ENCODE results near the gene TUBGCP2.
"Not testable (repeated sequence)": the region's sequence is repeated elsewhere in the genome, so short reads cannot be mapped to it uniquely, and the experiment has no call there.

TUBGCP2 gene

DNA sequence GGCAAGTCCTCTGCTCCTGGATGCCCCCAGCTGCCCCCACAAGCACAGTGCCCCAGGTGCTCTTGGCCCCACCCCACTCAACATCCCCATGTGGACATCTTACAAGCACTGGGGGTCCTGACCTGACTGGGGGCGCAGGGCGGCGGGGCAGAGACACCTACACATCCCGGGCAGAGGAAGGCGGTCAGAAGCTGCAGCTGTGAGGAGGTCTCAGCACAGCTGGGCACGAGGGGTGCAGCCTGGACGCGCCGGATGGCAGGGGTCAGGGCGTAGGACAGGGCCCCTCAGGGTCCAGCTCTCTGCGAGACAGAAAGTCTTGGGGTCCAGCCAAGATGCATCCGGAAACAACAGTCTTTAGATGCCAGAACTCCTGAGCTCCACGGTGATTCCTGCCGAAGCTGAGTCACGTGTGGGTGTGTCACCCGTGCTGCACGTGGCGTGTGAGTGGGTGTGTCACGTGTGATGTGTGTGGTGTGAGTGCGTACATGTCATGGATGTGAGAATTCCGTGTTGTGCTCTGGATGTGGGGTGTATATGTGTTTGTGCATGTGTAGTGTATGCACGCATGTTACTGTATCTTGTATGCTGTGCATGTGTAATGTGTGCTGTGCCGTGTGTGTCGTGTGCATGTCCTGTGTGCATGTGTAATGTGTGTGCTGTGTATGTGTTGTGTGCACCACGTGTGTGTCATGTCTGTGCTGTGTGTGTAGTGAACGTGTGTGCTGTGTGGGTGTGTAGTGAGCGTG lies 65.9 kb downstream of the TUBGCP2 start:
- no peak for DNase-seq

DNA sequence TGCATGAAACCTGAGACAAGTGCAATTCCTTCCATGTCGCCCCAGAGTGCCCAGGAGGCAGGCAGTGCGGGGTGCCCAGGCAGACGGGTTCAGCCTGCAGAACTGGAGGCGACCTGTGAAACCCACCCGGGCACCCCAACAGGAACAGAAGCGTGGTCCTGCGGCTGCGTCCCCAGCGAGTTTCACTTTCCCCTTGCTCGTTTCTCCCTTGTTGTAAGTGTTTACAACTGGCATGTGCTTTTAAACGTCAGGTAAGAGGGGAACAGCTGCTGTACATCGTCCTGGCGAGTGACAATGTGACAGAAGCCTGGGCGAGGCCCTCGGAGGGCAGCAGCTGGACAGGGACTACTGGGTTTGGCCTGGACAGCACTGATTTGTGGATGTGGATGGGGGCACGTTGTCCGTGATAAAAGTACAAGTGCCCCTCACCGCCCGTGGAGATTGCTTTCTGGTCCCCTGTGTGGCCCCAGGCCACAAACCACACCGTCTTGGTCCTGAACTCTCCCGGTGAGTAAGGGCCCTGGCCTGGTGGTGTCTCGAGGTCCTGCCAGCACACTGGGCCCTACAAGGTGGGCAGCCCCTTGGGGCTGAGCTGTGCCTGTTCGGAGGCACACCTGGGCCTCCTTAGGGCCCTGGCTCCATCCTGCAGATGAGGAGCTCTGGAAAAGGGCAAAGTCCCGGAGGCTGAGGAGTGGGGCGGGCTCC lies 67.0 kb downstream of the TUBGCP2 start:
- DNase-seq, result no peak

DNA sequence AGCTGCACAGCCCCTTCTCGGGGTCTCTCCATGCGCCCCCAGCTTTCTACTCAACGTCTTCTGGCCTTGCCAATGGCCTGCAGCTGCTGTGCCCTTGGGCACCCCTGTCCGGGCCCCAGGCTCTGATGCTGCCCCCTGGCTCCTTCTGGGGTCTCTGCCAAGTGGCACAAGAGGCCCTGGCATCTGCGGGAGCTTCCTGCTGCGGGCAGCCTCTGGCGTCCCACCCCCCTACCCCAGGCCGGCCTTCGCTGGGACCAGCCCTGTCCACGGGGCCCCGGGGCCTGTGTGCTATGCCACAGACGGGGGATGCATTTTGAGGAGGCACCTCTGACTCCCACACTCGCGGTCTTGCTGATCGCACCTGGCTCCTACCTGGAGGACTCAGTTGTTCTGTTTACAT lies 68.7 kb downstream of the TUBGCP2 start:
- no peak for DNase-seq

DNA sequence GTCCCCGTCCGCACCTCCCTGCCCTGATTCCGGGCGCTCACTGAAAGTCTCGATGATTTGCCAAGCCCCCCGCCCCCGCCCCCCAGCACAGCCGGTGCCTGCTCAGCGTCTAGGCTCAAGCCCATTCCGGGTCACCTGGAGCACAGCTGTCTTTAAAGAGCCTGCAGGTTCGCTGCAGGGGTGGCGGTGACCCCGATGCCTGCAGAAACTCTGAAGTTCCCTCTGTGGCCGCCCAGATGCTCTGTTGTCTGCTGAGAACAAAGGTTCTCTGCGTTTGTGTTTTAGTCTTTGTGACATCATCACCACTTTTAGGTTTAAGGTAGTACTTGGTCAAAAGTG lies 70.2 kb downstream of the TUBGCP2 start:
- DNase-seq, result no peak

DNA sequence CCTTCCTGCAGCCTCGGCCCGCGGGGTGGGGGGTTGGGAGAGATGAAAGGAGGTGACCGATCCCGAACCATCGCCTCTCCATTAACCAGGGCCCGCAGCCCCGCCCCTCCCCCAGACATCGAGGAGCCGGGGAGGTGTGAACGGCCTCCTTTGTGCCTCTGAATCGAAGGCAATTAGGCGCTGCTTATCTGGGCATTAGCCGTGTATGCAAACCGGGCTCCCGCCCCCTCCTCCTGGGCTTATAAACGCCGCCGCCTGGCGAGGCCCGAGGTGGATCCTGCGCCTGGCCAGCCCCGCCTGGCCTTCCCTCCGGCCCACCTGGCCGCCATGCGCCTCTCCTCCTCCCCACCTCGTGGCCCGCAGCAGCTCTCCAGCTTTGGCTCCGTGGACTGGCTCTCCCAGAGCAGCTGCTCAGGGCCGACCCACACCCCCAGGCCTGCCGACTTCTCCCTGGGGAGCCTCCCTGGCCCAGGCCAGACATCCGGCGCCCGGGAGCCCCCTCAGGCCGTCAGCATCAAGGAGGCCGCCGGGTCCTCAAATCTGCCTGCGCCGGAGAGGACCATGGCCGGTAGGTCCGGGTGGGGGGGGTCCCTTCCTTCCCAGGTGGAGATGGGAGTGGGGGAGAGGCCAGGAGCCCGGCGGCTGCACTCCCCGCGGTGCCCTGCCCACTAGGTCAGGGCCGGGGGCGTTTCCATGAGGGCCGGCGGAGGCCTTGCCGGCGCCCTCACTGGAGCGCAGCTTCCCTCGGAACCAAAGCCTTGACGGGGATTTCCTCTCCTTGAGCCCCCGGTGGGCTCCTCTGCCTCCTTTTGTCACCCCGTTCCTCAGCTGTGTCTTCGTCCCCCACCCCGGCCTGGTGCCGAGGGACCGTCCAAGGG lies 70.8 kb downstream of the TUBGCP2 start, which contains the start of gene VENTX:
VENTX (plus strand) TSS at position 268 of the 878 bp plus-strand sequence; CDS start at position 328, 60 bp downstream.
- no peak for DNase-seq

DNA sequence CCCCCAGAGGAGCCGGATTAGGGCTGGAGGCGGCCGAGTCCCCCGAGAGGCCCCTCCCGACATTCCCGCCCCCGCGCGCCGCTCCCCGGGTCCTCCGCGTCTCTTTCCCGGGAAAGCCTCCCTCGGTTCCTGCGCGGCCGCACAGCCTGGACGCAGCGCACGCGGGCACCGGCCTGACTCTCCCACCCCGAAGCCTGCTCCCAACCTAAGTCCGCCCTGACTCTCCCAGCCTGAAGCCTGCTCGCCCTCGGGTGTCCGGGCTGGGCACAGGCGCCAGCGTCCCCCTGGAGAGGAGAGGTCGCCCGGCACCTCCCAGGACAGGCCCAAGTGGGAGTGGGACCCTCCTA lies 71.5 kb downstream of the TUBGCP2 start:
- DNase-seq, result no peak

DNA sequence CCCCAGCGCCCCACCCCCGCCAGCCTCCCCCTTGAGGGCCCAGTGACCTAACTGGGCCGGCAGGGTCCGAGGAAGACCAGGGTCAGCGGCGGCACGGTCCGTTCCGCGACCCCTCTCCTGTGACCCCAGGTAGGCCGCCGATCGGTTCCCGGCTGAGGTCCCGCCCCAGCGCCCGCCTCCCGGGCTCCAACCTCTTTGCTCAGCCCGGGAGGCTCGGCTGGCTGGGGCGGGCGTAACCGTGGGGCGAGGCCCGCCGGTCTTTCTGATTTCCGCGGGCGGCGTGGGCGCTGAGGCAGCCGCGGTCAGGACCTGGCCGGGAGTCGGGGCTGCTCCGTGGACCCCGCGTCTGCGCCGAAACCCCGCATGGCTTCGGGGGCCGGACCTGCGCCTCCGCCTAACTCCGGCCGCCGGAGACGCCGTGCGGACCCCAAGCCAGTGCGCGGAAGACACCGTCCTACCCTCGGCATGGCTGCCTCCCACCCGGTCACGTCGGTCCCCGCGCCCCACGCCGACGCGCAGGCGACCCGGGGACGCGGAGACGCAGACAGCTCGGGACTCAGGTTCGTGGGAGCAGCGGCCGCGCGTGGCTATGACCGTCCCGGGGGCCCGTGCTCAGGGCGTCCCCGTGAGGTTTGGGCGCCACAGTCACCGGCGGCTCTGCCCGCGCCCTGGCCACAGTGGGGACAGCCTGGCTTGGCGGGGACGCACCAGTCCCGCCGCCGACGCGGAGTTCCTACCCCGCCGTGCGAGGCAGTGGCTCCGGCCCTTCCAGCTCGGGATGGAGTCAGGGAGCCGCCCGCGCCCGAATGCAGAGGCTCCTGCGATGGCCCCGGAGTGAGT lies 72.1 kb downstream of the TUBGCP2 start:
- DNase-seq, result no peak

DNA sequence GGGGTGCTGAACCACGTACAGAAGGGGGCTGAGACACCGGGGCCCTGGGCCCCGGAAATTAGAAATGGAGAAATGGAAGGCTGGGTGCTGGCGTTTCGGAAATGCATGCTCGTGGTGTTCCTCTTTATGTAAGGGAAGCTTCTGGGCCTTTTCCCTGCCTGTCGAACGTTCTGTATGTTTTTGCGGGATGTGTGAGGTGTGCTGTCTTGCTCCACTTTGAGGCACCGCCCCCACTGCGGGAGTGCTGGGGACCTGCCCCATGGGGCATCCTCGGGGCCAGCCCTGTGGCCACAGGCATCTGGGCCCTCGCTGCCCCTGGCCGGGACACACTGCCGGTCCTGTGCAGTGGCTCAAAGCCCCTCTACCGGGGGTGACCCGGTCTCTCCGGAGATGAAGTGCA lies 72.7 kb downstream of the TUBGCP2 start:
- DNase-seq, result no peak

DNA sequence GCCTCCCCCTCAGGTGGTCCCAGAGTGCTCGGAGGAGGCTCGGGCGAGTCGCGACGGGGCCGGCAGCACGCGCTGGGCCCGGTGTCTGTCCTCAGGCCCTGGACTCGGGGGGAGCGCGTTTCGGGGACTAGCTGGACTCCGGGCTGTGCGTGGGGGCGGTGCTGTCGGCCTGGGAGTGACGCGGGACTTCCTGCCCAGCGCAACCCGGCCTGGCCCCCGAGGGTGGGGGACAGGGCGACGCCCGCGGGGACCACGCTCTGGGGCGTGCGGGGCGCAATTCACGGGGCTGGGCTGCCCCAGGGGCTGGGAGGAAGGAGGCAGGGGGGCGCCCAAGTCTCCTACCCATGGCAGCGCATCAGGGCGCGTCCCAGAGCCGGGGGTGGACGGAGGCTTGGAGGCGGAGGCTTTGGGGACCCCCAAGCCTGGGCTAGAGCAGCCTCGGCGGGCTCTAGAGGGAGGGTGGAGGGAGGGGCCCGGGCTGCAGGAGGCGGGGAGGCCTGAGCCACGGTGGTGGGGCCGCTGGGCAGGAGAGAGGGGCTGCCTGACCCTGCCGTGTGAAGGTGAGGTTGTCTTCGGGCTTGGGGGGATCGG lies 73.3 kb downstream of the TUBGCP2 start:
- no peak for DNase-seq

DNA sequence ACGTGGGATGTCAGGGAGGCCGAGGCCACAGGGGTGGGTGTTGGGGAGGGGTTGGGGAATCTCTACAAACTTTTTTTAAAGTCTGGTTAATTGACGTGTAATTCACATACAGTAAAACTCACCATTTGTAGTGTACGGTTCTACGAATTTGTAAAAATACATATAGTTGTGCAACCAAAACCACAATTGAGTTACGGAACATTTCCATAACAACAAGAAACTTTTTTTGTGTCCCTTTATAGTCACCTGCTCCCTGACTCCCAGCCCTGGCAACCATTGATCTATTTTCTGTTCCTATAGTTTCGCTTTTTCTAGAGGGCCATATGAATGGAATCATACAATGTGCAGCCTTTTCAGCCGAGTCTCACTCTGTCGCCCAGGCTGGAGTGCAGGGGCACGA lies 73.9 kb downstream of the TUBGCP2 start:
- not testable (repeated sequence) for DNase-seq

DNA sequence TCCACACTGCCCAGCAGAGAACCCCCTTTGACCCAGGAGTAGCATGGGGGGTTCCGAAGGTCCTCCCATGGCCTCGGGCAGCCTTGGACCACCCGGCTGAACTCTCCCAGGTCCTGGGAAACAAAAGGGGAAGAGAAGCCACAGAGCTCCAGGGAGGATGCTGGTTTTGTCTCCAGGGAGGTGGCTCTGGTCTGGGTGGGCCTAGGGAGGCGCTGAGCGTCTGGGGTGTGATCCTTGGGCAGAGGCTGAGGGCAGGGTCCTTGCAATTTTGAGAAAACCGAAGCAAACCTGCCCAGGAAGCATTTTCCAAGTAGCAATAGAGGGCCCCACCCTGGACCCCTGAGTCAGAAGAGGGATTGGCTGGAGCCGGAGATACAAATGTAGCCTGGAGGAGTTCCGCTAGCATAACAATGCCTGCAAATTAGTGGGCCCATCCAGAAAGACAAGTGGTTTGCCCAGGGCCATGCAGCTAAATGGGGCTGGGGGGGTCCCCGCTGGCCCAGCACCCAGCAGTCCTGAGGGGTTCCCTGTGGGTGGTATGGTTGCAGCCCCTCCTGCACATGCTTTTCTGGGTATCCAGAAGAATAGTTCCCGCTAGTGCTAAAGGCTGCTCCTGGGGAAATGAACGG lies 76.6 kb downstream of the TUBGCP2 start:
- no peak for DNase-seq

DNA sequence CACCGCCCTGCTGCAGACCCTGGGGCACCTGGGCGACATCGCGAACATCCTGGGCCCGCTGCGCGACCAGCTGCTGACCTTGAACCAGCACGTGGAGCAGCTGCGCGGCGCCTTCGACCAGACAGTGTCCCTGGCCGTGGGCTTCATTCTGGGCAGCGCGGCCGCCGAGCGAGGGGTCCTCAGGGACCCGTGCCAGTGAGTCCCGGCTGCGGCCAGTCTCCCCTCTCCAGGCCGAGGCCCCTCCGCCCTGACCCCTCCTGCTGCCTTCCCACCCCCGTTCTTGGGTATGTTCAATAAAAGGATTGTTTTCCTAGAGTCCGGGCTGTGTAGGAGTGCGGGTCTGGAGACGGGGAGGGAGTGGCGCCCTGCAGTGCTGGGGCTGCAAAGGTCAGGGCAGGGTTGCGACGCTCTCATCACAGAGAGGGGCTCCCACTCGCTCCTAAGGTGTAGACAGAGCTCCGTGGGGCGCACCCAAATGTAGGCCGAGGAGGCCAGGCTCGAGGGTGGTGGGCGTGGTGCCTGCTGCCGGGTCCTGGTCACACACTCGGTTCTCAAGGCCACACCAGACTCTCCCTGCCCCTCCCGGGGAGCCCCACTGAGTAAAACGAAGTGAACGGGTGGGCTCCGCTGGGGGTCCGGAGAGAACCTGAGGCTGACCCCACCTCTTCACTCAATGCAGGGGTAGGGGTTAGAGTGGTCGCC lies 77.3 kb downstream of the TUBGCP2 start:
- no peak for DNase-seq

DNA sequence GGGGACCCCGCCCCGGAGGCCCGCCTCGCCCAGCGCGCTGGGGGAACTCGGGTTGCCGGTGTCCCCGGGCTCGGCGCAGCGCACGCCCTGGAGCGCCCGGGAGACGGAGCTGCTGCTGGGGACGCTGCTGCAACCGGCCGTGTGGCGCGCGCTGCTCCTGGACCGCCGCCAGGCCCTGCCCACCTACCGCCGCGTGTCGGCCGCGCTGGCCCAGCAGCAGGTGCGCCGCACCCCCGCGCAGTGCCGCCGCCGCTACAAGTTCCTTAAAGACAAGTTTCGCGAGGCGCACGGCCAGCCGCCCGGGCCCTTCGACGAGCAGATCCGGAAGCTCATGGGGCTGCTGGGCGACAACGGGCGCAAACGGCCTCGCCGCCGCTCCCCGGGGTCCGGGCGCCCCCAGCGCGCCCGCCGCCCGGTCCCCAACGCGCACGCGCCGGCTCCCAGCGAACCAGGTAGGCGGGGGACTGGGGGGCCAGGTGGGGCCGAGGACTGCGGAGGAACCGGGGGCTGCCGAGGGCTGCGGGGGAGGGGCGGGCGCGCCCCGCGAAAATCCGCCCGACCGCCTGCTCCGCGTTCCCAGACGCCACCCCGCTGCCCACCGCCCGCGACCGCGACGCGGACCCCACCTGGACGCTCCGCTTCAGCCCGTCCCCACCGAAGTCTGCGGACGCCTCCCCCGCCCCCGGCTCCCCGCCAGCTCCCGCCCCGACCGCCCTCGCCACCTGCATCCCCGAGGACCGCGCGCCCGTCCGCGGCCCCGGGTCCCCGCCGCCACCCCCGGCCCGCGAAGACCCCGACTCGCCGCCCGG lies 78.1 kb downstream of the TUBGCP2 start:
- DNase-seq, result no peak

DNA sequence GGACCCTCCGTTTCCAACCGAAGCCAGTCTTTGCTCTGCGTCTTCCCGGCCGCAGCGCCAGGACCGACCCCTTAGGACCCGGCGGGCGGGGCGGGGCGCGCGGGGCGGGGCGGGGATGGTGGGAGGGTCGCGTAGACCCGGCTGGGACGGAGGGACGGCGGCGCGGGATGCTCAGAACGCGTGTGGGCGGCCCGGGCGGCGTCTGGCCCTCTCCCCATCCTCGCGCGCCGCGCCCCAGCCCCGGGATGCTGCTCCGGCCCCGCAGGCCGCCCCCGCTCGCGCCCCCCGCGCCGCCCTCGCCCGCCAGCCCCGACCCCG lies 78.7 kb downstream of the TUBGCP2 start, which contains the start of gene UTF1:
UTF1 (plus strand) TSS at position 174 of the 318 bp plus-strand sequence; CDS start at position 246, 72 bp downstream.
- DNase-seq, result no peak

DNA sequence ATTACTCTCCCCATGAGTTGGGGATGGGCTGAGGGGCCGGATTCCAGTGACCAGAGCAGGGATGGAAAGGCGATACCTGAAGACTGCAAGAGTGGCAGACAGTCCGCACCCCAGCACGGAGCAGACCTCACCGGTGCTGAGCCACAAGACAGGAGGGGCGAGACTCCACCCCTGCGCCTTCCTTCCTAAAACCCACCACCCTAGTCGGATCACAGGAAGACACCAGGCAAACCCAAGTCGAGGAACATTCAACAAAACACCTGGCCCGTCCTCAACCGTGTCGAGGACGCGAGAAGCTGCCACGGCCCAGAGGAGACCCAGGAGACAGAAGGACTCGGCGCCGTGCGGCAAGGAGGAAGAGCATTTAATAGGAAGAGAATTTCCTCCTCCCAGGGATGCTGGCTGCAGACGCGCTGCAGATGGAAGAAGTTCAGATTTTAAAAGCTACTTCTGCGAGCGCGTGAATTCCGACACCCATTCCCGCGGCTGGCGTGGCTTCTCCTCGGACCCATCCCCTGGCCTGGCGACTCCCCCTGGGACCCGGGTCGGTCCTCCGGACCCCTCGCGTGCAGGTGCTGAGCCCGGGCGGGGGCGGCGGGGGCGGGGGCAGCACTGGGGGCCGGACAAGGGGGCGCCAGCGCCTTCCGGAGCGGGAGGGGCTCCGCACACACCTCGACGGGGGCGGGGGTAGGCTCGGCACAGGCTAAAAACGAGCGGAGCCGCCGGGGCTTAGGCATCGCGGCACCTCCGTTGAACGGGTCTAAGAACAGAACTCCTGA lies 79.2 kb downstream of the TUBGCP2 start:
- no peak for DNase-seq
